Activated B cell treated with CpG ODN at 0.5 μM for 24 hours (primary cell): ENCODE results near the gene DOC2B. TPM values are rescaled to one million over a fixed set of nuclear protein-coding genes. Genes with fewer than 3 reads are reported as not detected.

ENCODE experiments used
- ATAC-seq: fragments of 200-7000 bp; cut with Tn5 transposase; one replicate; pipeline ENCODE4 v1.10.0; 2021; ENCODE audit warnings: low read depth, mild to moderate bottlenecking, moderate library complexity
- CTCF ChIA-PET: fragments of 350-600 bp; sonication (Branson Sonifier 250); formaldehyde crosslinking; loops from one replicate; lab custom pipeline; 2021; ENCODE audit warnings: antibody characterized with exemption; lab: Charles Lee
- POLR2A ChIA-PET: fragments of 350-600 bp; sonication (Branson Sonifier 250); formaldehyde crosslinking; loops from one replicate; lab custom pipeline; 2021; ENCODE audit warnings: antibody characterized with exemption; lab: Charles Lee
- DNase-seq: peaks from one replicate; pipeline ENCODE4 v3.0.0; 2022
- H3K27ac Mint-ChIP-seq: one replicate; pipeline ENCODE4 v1.8.0; 2020; ENCODE audit warnings: mixed read lengths
- H3K27me3 Mint-ChIP-seq: one replicate; pipeline ENCODE4 v1.8.0; 2021; ENCODE audit warnings: mixed read lengths
- H3K36me3 Mint-ChIP-seq: one replicate; pipeline ENCODE4 v1.8.0; 2021; ENCODE audit warnings: low read depth, mixed read lengths
- H3K4me1 Mint-ChIP-seq: one replicate; pipeline ENCODE4 v1.8.0; 2021; ENCODE audit warnings: mixed read lengths
- H3K4me3 Mint-ChIP-seq: one replicate; pipeline ENCODE4 v1.8.0; 2020; ENCODE audit warnings: mild to moderate bottlenecking, mixed read lengths
- H3K9me3 Mint-ChIP-seq: one replicate; pipeline ENCODE4 v1.8.0; 2020; ENCODE audit warnings: mixed read lengths
- CTCF ChIP-seq: fragments of 200-600 bp; IDR thresholded peaks from one replicate; pipeline ENCODE4 v1.8.0; 2022; ENCODE audit warnings: antibody characterized with exemption, mild to moderate bottlenecking
- intact Hi-C: fragments of 100-400 bp; cut with micrococcal nuclease; formaldehyde crosslinking; loops from one replicate; pipeline ENCODE4 v1.15.1; 2024
- total RNA-seq: library from RNA; stranded (reverse); gene quantifications from 2 replicates; pipeline ENCODE4 v1.2.3, GENCODE V29; 2022

The DOC2B gene
- total RNA-seq, 1 donor from 2014 or later = not detected

GRCh38 chr17:151004-151403, 30.4 kb downstream of the DOC2B start:
- H3K4me3 Mint-ChIP-seq = no peak overlapping the region
- intact Hi-C loops = no loop called here
- no peaks in the 10 kb centered on the region for H3K36me3 Mint-ChIP-seq
- ATAC-seq (no peak), DNase-seq (no peak)
- H3K27me3 Mint-ChIP-seq = peaks cover 4% of the 10 kb centered on the region
- no peaks in the 10 kb centered on the region for H3K9me3 Mint-ChIP-seq
- TF ChIP-seq CTCF = no peak
- ChIA-PET CTCF (no interaction called here), POLR2A (no interaction called here)
- H3K27ac Mint-ChIP-seq = no peak overlapping the region
- H3K4me1 Mint-ChIP-seq = no peaks in the 10 kb centered on the region

- Mint-ChIP-seq H3K27ac (no peak overlapping the region), H3K4me3 (no peak overlapping the region), H3K36me3 (no peaks in the 10 kb centered on the region), H3K4me1 (no peaks in the 10 kb centered on the region), H3K9me3 (no peaks in the 10 kb centered on the region), H3K27me3 (peaks cover 4% of the 10 kb centered on the region)
- intact Hi-C loops = no loop called here
- ChIA-PET POLR2A (no interaction called here), CTCF (no interaction called here)
- DNase-seq = no peak
- no peak for TF ChIP-seq CTCF
- no peak for ATAC-seq
These were observed 31.4 kb downstream of the DOC2B start for GRCh38 chr17:149897-150584.

GRCh38 chr17:149231-149630, 32.2 kb downstream of the DOC2B start:
- Mint-ChIP-seq H3K27me3 (peaks cover 4% of the 10 kb centered on the region), H3K36me3 (no peaks in the 10 kb centered on the region)

GRCh38 chr17:148757-149156, 32.7 kb downstream of the DOC2B start:
- Mint-ChIP-seq H3K27me3 (peaks cover 2% of the 10 kb centered on the region), H3K4me1 (no peaks in the 10 kb centered on the region), H3K27ac (no peak overlapping the region), H3K9me3 (no peaks in the 10 kb centered on the region), H3K36me3 (no peaks in the 10 kb centered on the region), H3K4me3 (no peak overlapping the region)
- intact Hi-C loops = no loop called here
- no peak for DNase-seq
- no peak for TF ChIP-seq CTCF
- no peak for ATAC-seq
- ChIA-PET POLR2A (no interaction called here), CTCF (no interaction called here)

More at GRCh38 chr17:149231-149630, 32.2 kb downstream of the DOC2B start:
- CTCF ChIA-PET = no interaction called here
- no peaks in the 10 kb centered on the region for H3K4me1 Mint-ChIP-seq
- no peak overlapping the region for H3K27ac Mint-ChIP-seq
- intact Hi-C loops = no loop called here
- ATAC-seq = no peak
- POLR2A ChIA-PET = no interaction called here
- H3K4me3 Mint-ChIP-seq = no peak overlapping the region
- H3K9me3 Mint-ChIP-seq = no peaks in the 10 kb centered on the region
- no peak for TF ChIP-seq CTCF
- no peak for DNase-seq

- ChIA-PET POLR2A (no interaction called here), CTCF (no interaction called here)
- Mint-ChIP-seq H3K27ac (no peak overlapping the region), H3K9me3 (no peaks in the 10 kb centered on the region), H3K4me1 (peaks cover 4% of the 10 kb centered on the region), H3K36me3 (no peaks in the 10 kb centered on the region), H3K4me3 (no peak overlapping the region), H3K27me3 (peaks cover 2% of the 10 kb centered on the region)
- no peak for TF ChIP-seq CTCF
- ATAC-seq (no peak), DNase-seq (peak; percentile 10)
- intact Hi-C loops = no loop called here
These were observed 33.4 kb downstream of the DOC2B start for GRCh38 chr17:147796-148740.
